Sigmoid colon (tissue), 7 donors: ENCODE measurements around the gene GAMT. TPM values are rescaled to one million over a fixed set of nuclear protein-coding genes. Genes with fewer than 3 reads are reported as not detected.

Source experiments
- DNase-seq: peaks from one replicate; pipeline ENCODE4 v3.0.0-alpha.2; 2019
- H3K27ac ChIP-seq, 4 donors: fragments of 200-600 bp; sonication (generic); one replicate each; pipeline ENCODE4 v1.5.1; 2016 to 2019; ENCODE audit warnings: mild to moderate bottlenecking in 1 of 4
- H3K27me3 ChIP-seq, 3 donors: fragments of 200-600 bp; sonication (generic); one replicate each; pipeline ENCODE4 v1.5.1; 2019; ENCODE audit warnings: mild to moderate bottlenecking in 1 of 3
- H3K36me3 ChIP-seq, 4 donors: fragments of 200-600 bp; sonication (generic); one replicate each; pipeline ENCODE4 v1.5.1; 2016 to 2019
- H3K4me1 ChIP-seq, 4 donors: fragments of 200-600 bp; sonication (generic); one replicate each; pipeline ENCODE4 v1.5.1; 2017 to 2019
- H3K4me3 ChIP-seq, 4 donors: fragments of 200-600 bp; sonication (generic); one replicate each; pipeline ENCODE4 v1.5.1; 2017 to 2019; ENCODE audit warnings: mild to moderate bottlenecking in 2 of 4, moderate library complexity in 1 of 4
- H3K9me3 ChIP-seq, 4 donors: fragments of 200-600 bp in 3 of 4; sonication (generic) in 3 of 4; one replicate each; pipeline versions ENCODE4 v1.5.1 to v1.6.1; 2013 to 2019
- CTCF ChIP-seq, 4 experiments: fragments of 450-650 bp in 3 of 4; fragments of 200-600 bp in 1 of 4; IDR thresholded peaks; one replicate each; pipeline ENCODE4 v1.5.1; 2016 to 2019; ENCODE audit warnings: antibody characterized with exemption in 4 of 4, mild to moderate bottlenecking in 3 of 4, moderate library complexity in 2 of 4
- EP300 ChIP-seq, 4 donors: sonication (generic); formaldehyde crosslinking; IDR thresholded peaks; one replicate each; pipeline ENCODE4 v1.6.1; 2017; ENCODE audit warnings: antibody characterized with exemption in 4 of 4
- POLR2A ChIP-seq, 2 donors: fragments of 450-650 bp; IDR thresholded peaks; one replicate each; pipeline ENCODE4 v1.6.1; 2016; ENCODE audit warnings: antibody characterized with exemption in 2 of 2, mild to moderate bottlenecking in 2 of 2, moderate library complexity in 2 of 2
- POLR2AphosphoS5 ChIP-seq, 4 donors: sonication (generic); formaldehyde crosslinking; IDR thresholded peaks; one replicate each; pipeline ENCODE4 v1.6.1; 2017; ENCODE audit warnings: antibody characterized with exemption in 4 of 4
- WGBS, 2 donors: extraction: QIAGEN DNeasy Blood & Tissue Kit; methylation state at CpG; one replicate each; pipeline ENCODE4 v1.1.7; 2013; 5-methylcytosine and 5-hydroxymethylcytosine counted together
- intact Hi-C: fragments of 100-400 bp; cut with DNase I; formaldehyde crosslinking; loops from one replicate; pipeline ENCODE4 v1.15.1; 2023
- polyA plus RNA-seq, 3 donors: library from polyadenylated mRNA; stranded (reverse); fragments of 200-250 nt; gene quantifications; one replicate each; pipeline ENCODE4 v1.2.3, GENCODE V29; 2013
- total RNA-seq, 4 donors: library from RNA; depleted of rRNA; stranded (reverse); fragments of >200 nt; gene quantifications; one replicate each; pipeline ENCODE4 v1.1.0, GENCODE V29; 2016
- donor health status: healthy with polysubstance abuse.
- donor health status: Bipolar disorder and iron deficiency.
- donor health status: healthy.

The GAMT gene
- total and polyA plus RNA-seq, 7 donors = 1.8 to 16.6 (median 7.8) TPM

- no peak for TF ChIP-seq POLR2A (IDR thresholded peaks at IDR 0.05)
- no peak for TF ChIP-seq POLR2AphosphoS5 (IDR thresholded peaks at IDR 0.05)
- TF ChIP-seq CTCF (IDR thresholded peaks at IDR 0.05) = no peak
- no peak for TF ChIP-seq EP300 (IDR thresholded peaks at IDR 0.05)
- no peak for DNase-seq
- no peaks in the 10 kb centered on the region for H3K27me3 ChIP-seq
- H3K4me1 ChIP-seq = peaks cover 0 to 9% (median 7%) of the 10 kb centered on the region in 4 donors
- H3K36me3 ChIP-seq = no peaks in the 10 kb centered on the region
- intact Hi-C loops = no loop called here
- H3K27ac ChIP-seq = no peak overlapping the region
- WGBS, 2 donors = 89 to 91% methylated on average over 18 of the region's 18 CpGs
- H3K4me3 ChIP-seq = no peak overlapping the region
- no peaks in the 10 kb centered on the region for H3K9me3 ChIP-seq
These were observed 52.1 kb downstream of the GAMT start for GRCh38 chr19:1349211-1349610.

Other genes with a start within 250 kb of the GAMT start
- 10 to 100 TPM in 3 of 4 donors, 1 to 10 TPM in 1; 6.8 to 91.9 (median 14.7) TPM for gene SBNO2, start 227.3 kb downstream of the GAMT start, total RNA-seq
- gene SBNO2, start 227.3 kb downstream of the GAMT start, polyA plus RNA-seq = 10 to 100 TPM; 11.4 to 75.0 (median 14.8) TPM
- gene STK11, start 195.8 kb downstream of the GAMT start, total RNA-seq = 10 to 100 TPM; 36.4 to 51.0 (median 42.7) TPM
- gene STK11, start 195.8 kb downstream of the GAMT start, polyA plus RNA-seq = 10 to 100 TPM; 31.2 to 86.5 (median 41.8) TPM
- under 1 TPM in 3 of 4 donors, not detected in 1; 0.36 to 0.82 (median 0.81) TPM for gene CBARP, start 163.5 kb downstream of the GAMT start, total RNA-seq
- gene CBARP, start 163.5 kb downstream of the GAMT start, polyA plus RNA-seq = under 1 TPM in 1 of 3 donors, not detected in 2; 0.36 TPM
- 100 to 1,000 TPM in 3 of 4 donors, 10 to 100 TPM in 1; 74.7 to 112 (median 104) TPM for gene ATP5F1D, start 159.8 kb downstream of the GAMT start, total RNA-seq
- 100 to 1,000 TPM; 294 to 390 (median 352) TPM for gene ATP5F1D, start 159.8 kb downstream of the GAMT start, polyA plus RNA-seq
- gene MIDN, start 153.0 kb downstream of the GAMT start, total RNA-seq = 10 to 100 TPM; 14.6 to 70.3 (median 15.4) TPM
- 10 to 100 TPM; 42.1 to 87.0 (median 57.7) TPM for gene MIDN, start 153.0 kb downstream of the GAMT start, polyA plus RNA-seq
- 1,000 to 10,000 TPM in 1 of 4 donors, 100 to 1,000 TPM in 3; 602 to 1,004 (median 791) TPM for gene CIRBP, start 132.2 kb downstream of the GAMT start, total RNA-seq
- 100 to 1,000 TPM; 129 to 455 (median 265) TPM for gene CIRBP, start 132.2 kb downstream of the GAMT start, polyA plus RNA-seq
- gene FAM174C, start 126.0 kb downstream of the GAMT start, total RNA-seq = 10 to 100 TPM; 24.7 to 49.3 (median 29.8) TPM
- 10 to 100 TPM; 37.0 to 87.8 (median 60.1) TPM for gene FAM174C, start 126.0 kb downstream of the GAMT start, polyA plus RNA-seq
- not detected for gene EFNA2, start 115.7 kb downstream of the GAMT start, total RNA-seq
- 10 to 100 TPM; 23.4 to 40.6 (median 25.2) TPM for gene EFNA2, start 115.7 kb downstream of the GAMT start, polyA plus RNA-seq
- 100 to 1,000 TPM in 3 of 4 donors, 10 to 100 TPM in 1; 99.4 to 156 (median 128) TPM for gene NDUFS7, start 17.6 kb downstream of the GAMT start, total RNA-seq
- 100 to 1,000 TPM; 182 to 262 (median 192) TPM for gene NDUFS7, start 17.6 kb downstream of the GAMT start, polyA plus RNA-seq
- gene DAZAP1, start 6.0 kb upstream of the GAMT start, total RNA-seq = 10 to 100 TPM; 28.2 to 54.4 (median 42.2) TPM
- gene DAZAP1, start 6.0 kb upstream of the GAMT start, polyA plus RNA-seq = 100 to 1,000 TPM in 1 of 3 donors, 10 to 100 TPM in 2; 51.1 to 132 (median 51.6) TPM
- gene RPS15, start 36.9 kb upstream of the GAMT start, total RNA-seq = 1,000 to 10,000 TPM; 3,601 to 5,641 (median 3,840) TPM
- 1,000 to 10,000 TPM; 2,516 to 4,453 (median 3,359) TPM for gene RPS15, start 36.9 kb upstream of the GAMT start, polyA plus RNA-seq
- 1 to 10 TPM in 2 of 4 donors, under 1 TPM in 2; under 0.01 to 2.0 (median 0.91) TPM for gene APC2, start 48.6 kb upstream of the GAMT start, total RNA-seq
- 1 to 10 TPM in 1 of 3 donors, not detected in 2; 1.2 TPM for gene APC2, start 48.6 kb upstream of the GAMT start, polyA plus RNA-seq
- 10 to 100 TPM; 19.6 to 26.0 (median 22.2) TPM for gene C19orf25, start 77.7 kb upstream of the GAMT start, total RNA-seq
- 10 to 100 TPM; 38.4 to 51.5 (median 48.3) TPM for gene C19orf25, start 77.7 kb upstream of the GAMT start, polyA plus RNA-seq
- gene PCSK4, start 88.8 kb upstream of the GAMT start, total RNA-seq = 1 to 10 TPM in 3 of 4 donors, under 1 TPM in 1; 0.99 to 5.0 (median 3.1) TPM
- gene PCSK4, start 88.8 kb upstream of the GAMT start, polyA plus RNA-seq = 1 to 10 TPM in 2 of 3 donors, not detected in 1; 1.2 to 4.1 TPM
- gene REEP6, start 89.6 kb upstream of the GAMT start, total RNA-seq = 1 to 10 TPM in 2 of 4 donors, under 1 TPM in 1, not detected in 1; 0.33 to 2.9 (median 1.6) TPM
- 1 to 10 TPM in 2 of 3 donors, under 1 TPM in 1; 0.92 to 5.6 (median 2.4) TPM for gene REEP6, start 89.6 kb upstream of the GAMT start, polyA plus RNA-seq
- 1 to 10 TPM in 2 of 4 donors, under 1 TPM in 2; 0.71 to 5.8 (median 1.8) TPM for gene ADAMTSL5, start 111.5 kb upstream of the GAMT start, total RNA-seq
- 1 to 10 TPM in 2 of 3 donors, not detected in 1; 1.6 to 1.8 TPM for gene ADAMTSL5, start 111.5 kb upstream of the GAMT start, polyA plus RNA-seq
- gene PLK5, start 122.5 kb upstream of the GAMT start, total RNA-seq = under 1 TPM in 1 of 4 donors, not detected in 3; 0.36 TPM
- gene PLK5, start 122.5 kb upstream of the GAMT start, polyA plus RNA-seq = under 1 TPM in 1 of 3 donors, not detected in 2; 0.32 TPM
- 10 to 100 TPM in 3 of 4 donors, 1 to 10 TPM in 1; 7.4 to 16.1 (median 12.9) TPM for gene MEX3D, start 166.8 kb upstream of the GAMT start, total RNA-seq
- 10 to 100 TPM in 1 of 3 donors, 1 to 10 TPM in 2; 4.8 to 10.3 (median 5.1) TPM for gene MEX3D, start 166.8 kb upstream of the GAMT start, polyA plus RNA-seq
- 10 to 100 TPM; 52.3 to 88.6 (median 71.3) TPM for gene MBD3, start 191.3 kb upstream of the GAMT start, total RNA-seq
- gene MBD3, start 191.3 kb upstream of the GAMT start, polyA plus RNA-seq = 100 to 1,000 TPM in 1 of 3 donors, 10 to 100 TPM in 2; 26.1 to 105 (median 33.0) TPM
- 100 to 1,000 TPM in 3 of 4 donors, 10 to 100 TPM in 1; 81.1 to 176 (median 122) TPM for gene UQCR11, start 203.9 kb upstream of the GAMT start, total RNA-seq
- 100 to 1,000 TPM; 158 to 339 (median 330) TPM for gene UQCR11, start 203.9 kb upstream of the GAMT start, polyA plus RNA-seq